WTC11 (cell line): ENCODE measurements around the gene ISCA2. TPM values are rescaled to one million over a fixed set of nuclear protein-coding genes. Genes with fewer than 3 reads are reported as not detected.

Experiments
- ATAC-seq: fragments of 200-7000 bp; cut with Tn5 transposase; 2 replicates; pipeline ENCODE4 v1.10.0; 2021; ENCODE audit warnings: mild to moderate bottlenecking, moderate library complexity
- CTCF ChIA-PET: fragments of 300-600 bp; sonication (Branson Sonifier 250); formaldehyde crosslinking; loops from one replicate; lab custom pipeline; 2021; ENCODE audit warnings: antibody characterized with exemption; lab: Charles Lee
- POLR2A ChIA-PET: fragments of 350-600 bp; sonication (Branson Sonifier 250); formaldehyde crosslinking; loops from one replicate; lab custom pipeline; 2021; ENCODE audit warnings: antibody characterized with exemption; lab: Charles Lee
- DNase-seq: peaks from one replicate; pipeline ENCODE4 v3.0.0; 2021; ENCODE audit warnings: low spot score
- H3K27ac Mint-ChIP-seq: 2 replicates; pipeline ENCODE4 v1.8.0; 2021; ENCODE audit warnings: mixed read lengths
- H3K27me3 Mint-ChIP-seq: 2 replicates; pipeline ENCODE4 v1.8.0; 2021; ENCODE audit warnings: low read depth, mild to moderate bottlenecking, moderate library complexity, mixed read lengths
- H3K36me3 Mint-ChIP-seq: 2 replicates; pipeline ENCODE4 v1.8.0; 2021; ENCODE audit warnings: mixed read lengths
- H3K4me1 Mint-ChIP-seq: 2 replicates; pipeline ENCODE4 v1.8.0; 2022; ENCODE audit warnings: mixed read lengths
- H3K4me3 Mint-ChIP-seq: 2 replicates; pipeline ENCODE4 v1.8.0; 2021; ENCODE audit warnings: mild to moderate bottlenecking, moderate library complexity, mixed read lengths
- H3K9me3 Mint-ChIP-seq: 2 replicates; pipeline ENCODE4 v1.8.0; 2021; ENCODE audit warnings: mixed read lengths
- ESRRA ChIP-seq: sonication (generic); formaldehyde crosslinking; IDR thresholded peaks from 2 replicates; pipeline ENCODE4 v1.8.1; 2022; ENCODE audit warnings: mild to moderate bottlenecking, missing genetic modification reagents, borderline replicate concordance
- ETV6 ChIP-seq: sonication (generic); formaldehyde crosslinking; IDR thresholded peaks from 2 replicates; pipeline ENCODE4 v1.8.1; 2022; ENCODE audit warnings: mild to moderate bottlenecking, missing genetic modification reagents
- FOXK1 ChIP-seq: sonication (generic); formaldehyde crosslinking; IDR thresholded peaks from 2 replicates; pipeline ENCODE4 v1.8.0; 2022; ENCODE audit warnings: mild to moderate bottlenecking, moderate library complexity, missing genetic modification reagents
- MXD4 ChIP-seq: fragments of 250-450 bp; sonication (Bioruptor Pico); IDR thresholded peaks from 2 replicates; pipeline ENCODE4 v1.8.0; 2021; ENCODE audit warnings: mild to moderate bottlenecking, moderate library complexity, borderline replicate concordance
- NR1H2 ChIP-seq: sonication (generic); formaldehyde crosslinking; IDR thresholded peaks from 2 replicates; pipeline ENCODE4 v1.9.0; 2021; ENCODE audit warnings: mild to moderate bottlenecking, moderate library complexity, missing genetic modification reagents
- SMAD3 ChIP-seq: sonication (generic); formaldehyde crosslinking; IDR thresholded peaks from 2 replicates; pipeline ENCODE4 v1.8.0; 2022; ENCODE audit warnings: missing genetic modification reagents, mild to moderate bottlenecking, borderline replicate concordance
- SOX15 ChIP-seq: fragments of 250-450 bp; sonication (Bioruptor Pico); IDR thresholded peaks from 2 replicates; pipeline ENCODE4 v1.9.0; 2021; ENCODE audit warnings: mild to moderate bottlenecking
- ZNF671 ChIP-seq: fragments of 250-450 bp; sonication (Bioruptor Pico); IDR thresholded peaks from 2 replicates; pipeline ENCODE4 v1.8.0; 2021; ENCODE audit warnings: mild to moderate bottlenecking
- total RNA-seq: library from RNA; stranded (reverse); gene quantifications from 3 replicates; pipeline ENCODE4 v1.2.3, GENCODE V29; 2021
- TF ChIP-seq, protein P1 (sequence below): sonication (generic); formaldehyde crosslinking; IDR thresholded peaks from 2 replicates; pipeline ENCODE4 v1.8.0; 2023; ENCODE audit warnings: missing genetic modification reagents
- TF ChIP-seq, protein P2 (sequence below): sonication (generic); formaldehyde crosslinking; IDR thresholded peaks from 2 replicates; pipeline ENCODE4 v1.8.1; 2023; ENCODE audit warnings: mild to moderate bottlenecking, missing genetic modification reagents, moderate library complexity
- TF ChIP-seq, protein P3 (sequence below): sonication (generic); formaldehyde crosslinking; IDR thresholded peaks from 2 replicates; pipeline ENCODE4 v1.8.0; 2022; ENCODE audit warnings: mild to moderate bottlenecking, missing genetic modification reagents
- TF ChIP-seq, protein P4 (sequence below): sonication (generic); formaldehyde crosslinking; IDR thresholded peaks from 2 replicates; pipeline ENCODE4 v1.8.0; 2022; ENCODE audit warnings: mild to moderate bottlenecking, missing genetic modification reagents
- TF ChIP-seq, protein P5 (sequence below): fragments of 250-450 bp; sonication (Bioruptor Pico); conservative IDR thresholded peaks from 2 replicates; pipeline ENCODE4 v1.9.0; 2021; ENCODE audit warnings: mild to moderate bottlenecking
- TF ChIP-seq, protein P6 (sequence below): sonication (generic); formaldehyde crosslinking; IDR thresholded peaks from 2 replicates; pipeline ENCODE4 v1.8.1; 2023; ENCODE audit warnings: mild to moderate bottlenecking, moderate library complexity, missing genetic modification reagents
- TF ChIP-seq, protein P7 (sequence below): fragments of 250-450 bp; sonication (Bioruptor Pico); IDR thresholded peaks from 2 replicates; pipeline ENCODE4 v1.9.0; 2021; ENCODE audit warnings: mild to moderate bottlenecking, borderline replicate concordance
- TF ChIP-seq, protein P8 (sequence below): sonication (generic); formaldehyde crosslinking; IDR thresholded peaks from 2 replicates; pipeline ENCODE4 v1.8.1; 2022; ENCODE audit warnings: missing genetic modification reagents, borderline replicate concordance
- TF ChIP-seq, protein P9 (sequence below): sonication (generic); formaldehyde crosslinking; IDR thresholded peaks from 2 replicates; pipeline ENCODE4 v1.8.1; 2022; ENCODE audit warnings: mild to moderate bottlenecking, missing genetic modification reagents, moderate library complexity, borderline replicate concordance
- TF ChIP-seq, protein P10 (sequence below): sonication (generic); formaldehyde crosslinking; IDR thresholded peaks from 2 replicates; pipeline ENCODE4 v1.8.1; 2022; ENCODE audit warnings: mild to moderate bottlenecking, moderate library complexity, missing genetic modification reagents

The ISCA2 gene
- total RNA-seq, 1 experiment from 2014 or later: 50.1 TPM

DNA sequence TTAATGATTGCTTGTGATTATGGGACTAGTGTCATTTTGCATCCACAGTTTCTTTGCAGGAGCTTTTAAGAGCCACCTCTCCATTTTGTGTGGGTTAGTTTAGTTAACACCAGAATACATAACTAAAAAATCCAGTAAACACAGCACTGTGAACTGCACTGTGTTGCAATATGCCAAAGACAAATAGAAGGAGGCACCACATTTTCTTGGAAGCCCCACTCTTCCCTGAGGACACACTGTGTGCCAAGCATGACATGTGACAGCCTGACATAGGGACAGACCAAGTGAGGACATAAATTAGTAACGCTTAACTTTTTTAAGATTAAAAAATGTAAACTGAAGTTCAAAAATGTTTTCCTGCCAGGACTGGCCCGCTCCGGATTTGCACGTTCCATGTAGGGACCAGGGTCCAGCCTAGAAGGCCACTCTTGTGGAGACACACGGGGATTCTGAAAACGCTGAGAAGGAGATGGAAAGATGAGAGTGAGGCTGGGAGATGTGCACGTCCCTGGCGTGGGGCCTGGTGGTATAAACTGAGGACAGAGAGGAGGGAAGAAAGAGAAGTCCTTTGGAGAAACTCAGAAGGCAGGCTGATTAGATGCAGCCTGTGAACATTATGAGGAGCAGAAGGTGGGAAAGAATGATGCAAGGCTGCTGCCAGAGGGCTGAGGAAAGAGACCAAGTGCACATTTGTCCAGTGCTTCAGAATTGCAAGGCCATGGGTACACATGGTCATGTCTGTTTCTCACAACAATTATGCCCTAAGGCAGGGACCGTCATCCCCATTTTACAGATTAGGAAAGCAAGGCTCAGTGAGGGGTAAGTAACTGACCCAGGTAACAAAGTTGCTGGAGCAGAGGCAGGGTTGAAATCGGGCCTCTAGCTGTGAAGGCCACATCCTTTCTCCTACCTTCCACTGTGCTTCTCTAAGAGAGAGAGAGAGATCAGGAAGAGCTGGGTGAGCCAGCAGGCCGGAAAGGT, 45.1 kb downstream of the ISCA2 start:
- ATAC-seq (no peak), DNase-seq (no peak)
- H3K27ac Mint-ChIP-seq: no peak overlapping the region
- ChIA-PET CTCF (interaction anchor here (0.6 to 2.1 kb wide), 5 partner anchors 7 to 281 kb away, joined by 3 to 7 read pairs (median 5); no protein-coding TSS in a partner anchor), POLR2A (no interaction called here)
- H3K4me3 Mint-ChIP-seq: no peak overlapping the region
- no peaks in the 10 kb centered on the region for H3K36me3 Mint-ChIP-seq
- no peaks in the 10 kb centered on the region for H3K9me3 Mint-ChIP-seq
- H3K4me1 Mint-ChIP-seq: no peaks in the 10 kb centered on the region
- no peaks in the 10 kb centered on the region for H3K27me3 Mint-ChIP-seq
- TF ChIP-seq SMAD3: no peak
- TF ChIP-seq ETV6 (CRISPR knock-in tag): no peak
- TF ChIP-seq, protein P1, sequence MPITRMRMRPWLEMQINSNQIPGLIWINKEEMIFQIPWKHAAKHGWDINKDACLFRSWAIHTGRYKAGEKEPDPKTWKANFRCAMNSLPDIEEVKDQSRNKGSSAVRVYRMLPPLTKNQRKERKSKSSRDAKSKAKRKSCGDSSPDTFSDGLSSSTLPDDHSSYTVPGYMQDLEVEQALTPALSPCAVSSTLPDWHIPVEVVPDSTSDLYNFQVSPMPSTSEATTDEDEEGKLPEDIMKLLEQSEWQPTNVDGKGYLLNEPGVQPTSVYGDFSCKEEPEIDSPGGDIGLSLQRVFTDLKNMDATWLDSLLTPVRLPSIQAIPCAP (CRISPR knock-in tag): no peak
- TF ChIP-seq, protein P2, sequence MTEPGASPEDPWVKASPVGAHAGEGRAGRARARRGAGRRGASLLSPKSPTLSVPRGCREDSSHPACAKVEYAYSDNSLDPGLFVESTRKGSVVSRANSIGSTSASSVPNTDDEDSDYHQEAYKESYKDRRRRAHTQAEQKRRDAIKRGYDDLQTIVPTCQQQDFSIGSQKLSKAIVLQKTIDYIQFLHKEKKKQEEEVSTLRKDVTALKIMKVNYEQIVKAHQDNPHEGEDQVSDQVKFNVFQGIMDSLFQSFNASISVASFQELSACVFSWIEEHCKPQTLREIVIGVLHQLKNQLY (CRISPR knock-in tag): no peak
- no peak for TF ChIP-seq MXD4 (CRISPR knock-in tag)
- TF ChIP-seq, protein P3, sequence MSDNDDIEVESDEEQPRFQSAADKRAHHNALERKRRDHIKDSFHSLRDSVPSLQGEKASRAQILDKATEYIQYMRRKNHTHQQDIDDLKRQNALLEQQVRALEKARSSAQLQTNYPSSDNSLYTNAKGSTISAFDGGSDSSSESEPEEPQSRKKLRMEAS: no peak
- no peak for TF ChIP-seq ESRRA
- TF ChIP-seq, protein P4, sequence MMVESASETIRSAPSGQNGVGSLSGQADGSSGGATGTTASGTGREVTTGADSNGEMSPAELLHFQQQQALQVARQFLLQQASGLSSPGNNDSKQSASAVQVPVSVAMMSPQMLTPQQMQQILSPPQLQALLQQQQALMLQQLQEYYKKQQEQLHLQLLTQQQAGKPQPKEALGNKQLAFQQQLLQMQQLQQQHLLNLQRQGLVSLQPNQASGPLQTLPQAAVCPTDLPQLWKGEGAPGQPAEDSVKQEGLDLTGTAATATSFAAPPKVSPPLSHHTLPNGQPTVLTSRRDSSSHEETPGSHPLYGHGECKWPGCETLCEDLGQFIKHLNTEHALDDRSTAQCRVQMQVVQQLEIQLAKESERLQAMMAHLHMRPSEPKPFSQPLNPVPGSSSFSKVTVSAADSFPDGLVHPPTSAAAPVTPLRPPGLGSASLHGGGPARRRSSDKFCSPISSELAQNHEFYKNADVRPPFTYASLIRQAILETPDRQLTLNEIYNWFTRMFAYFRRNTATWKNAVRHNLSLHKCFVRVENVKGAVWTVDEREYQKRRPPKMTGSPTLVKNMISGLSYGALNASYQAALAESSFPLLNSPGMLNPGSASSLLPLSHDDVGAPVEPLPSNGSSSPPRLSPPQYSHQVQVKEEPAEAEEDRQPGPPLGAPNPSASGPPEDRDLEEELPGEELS (CRISPR knock-in tag): no peak
- TF ChIP-seq FOXK1 (CRISPR knock-in tag): no peak
- TF ChIP-seq, protein P5, sequence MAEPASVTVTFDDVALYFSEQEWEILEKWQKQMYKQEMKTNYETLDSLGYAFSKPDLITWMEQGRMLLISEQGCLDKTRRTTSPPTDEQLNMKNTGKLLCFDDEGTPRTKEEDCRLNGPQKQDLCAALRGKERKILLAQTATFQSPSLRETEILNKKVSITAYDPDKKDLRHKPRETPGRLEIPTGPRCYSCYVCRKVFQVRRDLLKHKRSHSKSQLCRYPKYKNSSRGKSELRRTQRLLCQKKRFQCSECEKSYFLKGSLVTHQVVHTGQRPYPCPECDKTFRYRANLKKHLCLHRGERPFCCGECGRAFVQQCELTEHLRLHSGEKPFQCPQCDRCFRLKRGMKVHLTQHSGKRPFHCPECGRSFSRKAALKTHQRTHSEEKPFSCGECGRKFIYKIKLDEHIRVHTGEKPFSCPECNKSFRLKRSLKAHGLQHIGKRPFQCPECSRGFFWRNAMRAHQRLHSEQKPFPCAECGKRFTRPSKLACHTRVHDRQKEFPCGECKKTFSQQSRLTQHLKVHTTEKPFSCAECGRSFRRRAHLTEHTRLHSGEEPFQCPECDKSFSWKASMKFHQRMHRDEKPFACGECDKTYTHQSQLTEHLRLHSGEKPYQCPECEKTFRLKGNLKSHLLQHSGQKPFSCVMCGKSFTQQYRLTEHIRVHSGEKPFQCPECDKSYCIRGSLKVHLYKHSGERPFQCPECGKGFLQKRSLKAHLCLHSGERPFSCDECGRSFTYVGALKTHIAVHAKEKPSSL (CRISPR knock-in tag): no peak
- TF ChIP-seq, protein P6, sequence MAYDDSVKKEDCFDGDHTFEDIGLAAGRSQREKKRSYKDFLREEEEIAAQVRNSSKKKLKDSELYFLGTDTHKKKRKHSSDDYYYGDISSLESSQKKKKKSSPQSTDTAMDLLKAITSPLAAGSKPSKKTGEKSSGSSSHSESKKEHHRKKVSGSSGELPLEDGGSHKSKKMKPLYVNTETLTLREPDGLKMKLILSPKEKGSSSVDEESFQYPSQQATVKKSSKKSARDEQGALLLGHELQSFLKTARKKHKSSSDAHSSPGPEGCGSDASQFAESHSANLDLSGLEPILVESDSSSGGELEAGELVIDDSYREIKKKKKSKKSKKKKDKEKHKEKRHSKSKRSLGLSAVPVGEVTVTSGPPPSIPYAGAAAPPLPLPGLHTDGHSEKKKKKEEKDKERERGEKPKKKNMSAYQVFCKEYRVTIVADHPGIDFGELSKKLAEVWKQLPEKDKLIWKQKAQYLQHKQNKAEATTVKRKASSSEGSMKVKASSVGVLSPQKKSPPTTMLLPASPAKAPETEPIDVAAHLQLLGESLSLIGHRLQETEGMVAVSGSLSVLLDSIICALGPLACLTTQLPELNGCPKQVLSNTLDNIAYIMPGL: no peak
- TF ChIP-seq NR1H2 (CRISPR knock-in tag): no peak
- no peak for TF ChIP-seq SOX15 (CRISPR knock-in tag)
- TF ChIP-seq, protein P7, sequence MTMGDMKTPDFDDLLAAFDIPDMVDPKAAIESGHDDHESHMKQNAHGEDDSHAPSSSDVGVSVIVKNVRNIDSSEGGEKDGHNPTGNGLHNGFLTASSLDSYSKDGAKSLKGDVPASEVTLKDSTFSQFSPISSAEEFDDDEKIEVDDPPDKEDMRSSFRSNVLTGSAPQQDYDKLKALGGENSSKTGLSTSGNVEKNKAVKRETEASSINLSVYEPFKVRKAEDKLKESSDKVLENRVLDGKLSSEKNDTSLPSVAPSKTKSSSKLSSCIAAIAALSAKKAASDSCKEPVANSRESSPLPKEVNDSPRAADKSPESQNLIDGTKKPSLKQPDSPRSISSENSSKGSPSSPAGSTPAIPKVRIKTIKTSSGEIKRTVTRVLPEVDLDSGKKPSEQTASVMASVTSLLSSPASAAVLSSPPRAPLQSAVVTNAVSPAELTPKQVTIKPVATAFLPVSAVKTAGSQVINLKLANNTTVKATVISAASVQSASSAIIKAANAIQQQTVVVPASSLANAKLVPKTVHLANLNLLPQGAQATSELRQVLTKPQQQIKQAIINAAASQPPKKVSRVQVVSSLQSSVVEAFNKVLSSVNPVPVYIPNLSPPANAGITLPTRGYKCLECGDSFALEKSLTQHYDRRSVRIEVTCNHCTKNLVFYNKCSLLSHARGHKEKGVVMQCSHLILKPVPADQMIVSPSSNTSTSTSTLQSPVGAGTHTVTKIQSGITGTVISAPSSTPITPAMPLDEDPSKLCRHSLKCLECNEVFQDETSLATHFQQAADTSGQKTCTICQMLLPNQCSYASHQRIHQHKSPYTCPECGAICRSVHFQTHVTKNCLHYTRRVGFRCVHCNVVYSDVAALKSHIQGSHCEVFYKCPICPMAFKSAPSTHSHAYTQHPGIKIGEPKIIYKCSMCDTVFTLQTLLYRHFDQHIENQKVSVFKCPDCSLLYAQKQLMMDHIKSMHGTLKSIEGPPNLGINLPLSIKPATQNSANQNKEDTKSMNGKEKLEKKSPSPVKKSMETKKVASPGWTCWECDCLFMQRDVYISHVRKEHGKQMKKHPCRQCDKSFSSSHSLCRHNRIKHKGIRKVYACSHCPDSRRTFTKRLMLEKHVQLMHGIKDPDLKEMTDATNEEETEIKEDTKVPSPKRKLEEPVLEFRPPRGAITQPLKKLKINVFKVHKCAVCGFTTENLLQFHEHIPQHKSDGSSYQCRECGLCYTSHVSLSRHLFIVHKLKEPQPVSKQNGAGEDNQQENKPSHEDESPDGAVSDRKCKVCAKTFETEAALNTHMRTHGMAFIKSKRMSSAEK (CRISPR knock-in tag): no peak
- TF ChIP-seq, protein P8, sequence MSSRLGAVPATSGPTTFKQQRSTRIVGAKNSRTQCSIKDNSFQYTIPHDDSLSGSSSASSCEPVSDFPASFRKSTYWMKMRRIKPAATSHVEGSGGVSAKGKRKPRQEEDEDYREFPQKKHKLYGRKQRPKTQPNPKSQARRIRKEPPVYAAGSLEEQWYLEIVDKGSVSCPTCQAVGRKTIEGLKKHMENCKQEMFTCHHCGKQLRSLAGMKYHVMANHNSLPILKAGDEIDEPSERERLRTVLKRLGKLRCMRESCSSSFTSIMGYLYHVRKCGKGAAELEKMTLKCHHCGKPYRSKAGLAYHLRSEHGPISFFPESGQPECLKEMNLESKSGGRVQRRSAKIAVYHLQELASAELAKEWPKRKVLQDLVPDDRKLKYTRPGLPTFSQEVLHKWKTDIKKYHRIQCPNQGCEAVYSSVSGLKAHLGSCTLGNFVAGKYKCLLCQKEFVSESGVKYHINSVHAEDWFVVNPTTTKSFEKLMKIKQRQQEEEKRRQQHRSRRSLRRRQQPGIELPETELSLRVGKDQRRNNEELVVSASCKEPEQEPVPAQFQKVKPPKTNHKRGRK (CRISPR knock-in tag): no peak
- TF ChIP-seq, protein P9, sequence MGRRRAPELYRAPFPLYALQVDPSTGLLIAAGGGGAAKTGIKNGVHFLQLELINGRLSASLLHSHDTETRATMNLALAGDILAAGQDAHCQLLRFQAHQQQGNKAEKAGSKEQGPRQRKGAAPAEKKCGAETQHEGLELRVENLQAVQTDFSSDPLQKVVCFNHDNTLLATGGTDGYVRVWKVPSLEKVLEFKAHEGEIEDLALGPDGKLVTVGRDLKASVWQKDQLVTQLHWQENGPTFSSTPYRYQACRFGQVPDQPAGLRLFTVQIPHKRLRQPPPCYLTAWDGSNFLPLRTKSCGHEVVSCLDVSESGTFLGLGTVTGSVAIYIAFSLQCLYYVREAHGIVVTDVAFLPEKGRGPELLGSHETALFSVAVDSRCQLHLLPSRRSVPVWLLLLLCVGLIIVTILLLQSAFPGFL (CRISPR knock-in tag): no peak
- no peak for TF ChIP-seq ZNF671 (CRISPR knock-in tag)
- TF ChIP-seq, protein P10, sequence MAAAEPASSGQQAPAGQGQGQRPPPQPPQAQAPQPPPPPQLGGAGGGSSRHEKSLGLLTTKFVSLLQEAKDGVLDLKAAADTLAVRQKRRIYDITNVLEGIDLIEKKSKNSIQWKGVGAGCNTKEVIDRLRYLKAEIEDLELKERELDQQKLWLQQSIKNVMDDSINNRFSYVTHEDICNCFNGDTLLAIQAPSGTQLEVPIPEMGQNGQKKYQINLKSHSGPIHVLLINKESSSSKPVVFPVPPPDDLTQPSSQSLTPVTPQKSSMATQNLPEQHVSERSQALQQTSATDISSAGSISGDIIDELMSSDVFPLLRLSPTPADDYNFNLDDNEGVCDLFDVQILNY (CRISPR knock-in tag): no peak
